Measurements from ENCODE around the gene STK38. TPM values are rescaled to one million over a fixed set of nuclear protein-coding genes. Genes with fewer than 3 reads are reported as not detected.

The STK38 gene
- total RNA-seq, 1 experiment from 2014 or later: 53.3 TPM

- H3K4me2 ChIP-seq: peak overlapping the region; percentile 94
- CTCF ChIA-PET: interaction anchor here (0.7 kb wide), 1 partner anchor 246 kb away, joined by 14 read pairs; no protein-coding TSS in a partner anchor
- H4K20me1 ChIP-seq (ENCODE audit: insufficient read depth): peaks cover 10% of the 10 kb centered on the region; the same call in 1 of the 2 replicates
- peak overlapping the region; percentile 92 for H3K4me3 ChIP-seq
- H2AFZ ChIP-seq: no peak overlapping the region
- H3K79me2 ChIP-seq (ENCODE audit: low read depth): peaks cover 62% of the 10 kb centered on the region
- peaks cover 37% of the 10 kb centered on the region for H3K4me1 ChIP-seq (replicated peaks; ENCODE audit: insufficient read depth)
- no peaks in the 10 kb centered on the region for H3K27me3 ChIP-seq (ENCODE audit: insufficient read depth, low read depth)
- intact Hi-C loops (cut with micrococcal nuclease; ENCODE audit: unreplicated experiment): no loop called here
- no TSS peak for BruUV-seq (replicated peaks)
- H3K9me2 ChIP-seq (ENCODE audit: insufficient read depth): no peaks in the 10 kb centered on the region
- POLR2A ChIA-PET (ENCODE audit: unreplicated experiment): interaction anchor here (0.8 to 1.0 kb wide), 2 partner anchors 31 to 34 kb away, joined by 4 to 12 read pairs; no protein-coding TSS in a partner anchor
- H3K36me3 ChIP-seq (ENCODE audit: low read depth): peaks cover 10% of the 10 kb centered on the region
- H3K9me3 ChIP-seq (ENCODE audit: insufficient read depth, low read depth): no peaks in the 10 kb centered on the region
- TF ChIP-seq CTCF (conservative IDR thresholded peaks at IDR 0.05) (no peak), EZH2 (IDR thresholded peaks at IDR 0.05; ENCODE audit: low read depth) (no peak)
- H3F3A ChIP-seq (ENCODE audit: insufficient read depth, low read depth): no peaks in the 10 kb centered on the region; the same call in 1 of the 2 replicates
- H3K27ac ChIP-seq: peak overlapping the region; percentile 51; the same call in 1 of the 2 replicates
- no peak for DNase-seq
These were observed 1.4 kb downstream of the STK38 start for GRCh38 chr6:36545767-36546307.

GRCh38 chr6:36544228-36544627, 3.1 kb downstream of the STK38 start:
- no peaks in the 10 kb centered on the region for H3K27me3 ChIP-seq (ENCODE audit: insufficient read depth, low read depth)
- peaks cover 37% of the 10 kb centered on the region for H3K4me1 ChIP-seq (replicated peaks; ENCODE audit: insufficient read depth)
- H4K20me1 ChIP-seq (ENCODE audit: insufficient read depth): peaks cover 10% of the 10 kb centered on the region; the same call in 1 of the 2 replicates
- H3K27ac ChIP-seq: no peak overlapping the region; the same call in 1 of the 2 replicates
- no peak overlapping the region for H2AFZ ChIP-seq
- peak overlapping the region; percentile 94 for H3K4me2 ChIP-seq
- BruUV-seq (replicated peaks): no TSS peak
- CTCF ChIA-PET: interaction anchor here (0.6 kb wide), 1 partner anchor 135 kb away, joined by 4 read pairs; no protein-coding TSS in a partner anchor
- no peaks in the 10 kb centered on the region for H3K9me2 ChIP-seq (ENCODE audit: insufficient read depth)
- H3K79me2 ChIP-seq (ENCODE audit: low read depth): peaks cover 71% of the 10 kb centered on the region
- H3K36me3 ChIP-seq (ENCODE audit: low read depth): peaks cover 17% of the 10 kb centered on the region
- POLR2A ChIA-PET (ENCODE audit: unreplicated experiment): interaction anchor here (0.6 kb wide), 1 partner anchor 50 kb away, joined by 4 read pairs; no protein-coding TSS in a partner anchor
- no peak for TF ChIP-seq CTCF (conservative IDR thresholded peaks at IDR 0.05)
- TF ChIP-seq EZH2 (IDR thresholded peaks at IDR 0.05; ENCODE audit: low read depth): no peak
- DNase-seq: no peak
- no peaks in the 10 kb centered on the region; the same call in 1 of the 2 replicates for H3F3A ChIP-seq (ENCODE audit: insufficient read depth, low read depth)
- H3K4me3 ChIP-seq: peak overlapping the region; percentile 92; the same call in 1 of the 2 replicates
- intact Hi-C loops (cut with micrococcal nuclease; ENCODE audit: unreplicated experiment): no loop called here
- no peaks in the 10 kb centered on the region for H3K9me3 ChIP-seq (ENCODE audit: insufficient read depth, low read depth)

- peaks cover 32% of the 10 kb centered on the region for H3K4me1 ChIP-seq (replicated peaks; ENCODE audit: insufficient read depth)
- TF ChIP-seq CTCF (conservative IDR thresholded peaks at IDR 0.05) (no peak), EZH2 (IDR thresholded peaks at IDR 0.05; ENCODE audit: low read depth) (no peak)
- no peak overlapping the region for H3K27ac ChIP-seq
- peaks cover 8% of the 10 kb centered on the region; the same call in 1 of the 2 replicates for H3F3A ChIP-seq (ENCODE audit: insufficient read depth, low read depth)
- intact Hi-C loops (cut with micrococcal nuclease; ENCODE audit: unreplicated experiment): no loop called here
- BruUV-seq (replicated peaks): no TSS peak
- H3K27me3 ChIP-seq (ENCODE audit: insufficient read depth, low read depth): no peaks in the 10 kb centered on the region
- ChIA-PET POLR2A (ENCODE audit: unreplicated experiment) (no interaction called here), CTCF (no interaction called here)
- no peaks in the 10 kb centered on the region for H3K9me3 ChIP-seq (ENCODE audit: insufficient read depth, low read depth)
- H3K9me2 ChIP-seq (ENCODE audit: insufficient read depth): no peaks in the 10 kb centered on the region
- peaks cover 10% of the 10 kb centered on the region; the same call in 1 of the 2 replicates for H4K20me1 ChIP-seq (ENCODE audit: insufficient read depth)
- H3K79me2 ChIP-seq (ENCODE audit: low read depth): peaks cover 69% of the 10 kb centered on the region
- no peak for DNase-seq
- no peak overlapping the region for H2AFZ ChIP-seq
- peak overlapping the region; percentile 9; the same call in 1 of the 2 replicates for H3K4me2 ChIP-seq
- H3K4me3 ChIP-seq: no peak overlapping the region
- peaks cover 20% of the 10 kb centered on the region for H3K36me3 ChIP-seq (ENCODE audit: low read depth)
These were observed 5.2 kb downstream of the STK38 start for GRCh38 chr6:36542041-36542440.
